ENCODE results near the gene CACNA1B.
"Not testable (repeated sequence)": the region's sequence is repeated elsewhere in the genome, so short reads cannot be mapped to it uniquely, and the experiment has no call there.

Gene CACNA1B

GRCh38 chr9:138019514-138019913 is 141.9 kb downstream of the CACNA1B start:
- FAIRE-seq, result not testable (repeated sequence)

- no peak for FAIRE-seq
Observed at GRCh38 chr9:138020120-138020794, 142.7 kb downstream of the CACNA1B start.

GRCh38 chr9:138020795-138021182 is 143.2 kb downstream of the CACNA1B start:
- FAIRE-seq, result no peak

GRCh38 chr9:138021251-138022056 is 143.9 kb downstream of the CACNA1B start:
- FAIRE-seq, result no peak

GRCh38 chr9:138022121-138022741 is 144.6 kb downstream of the CACNA1B start:
- no peak for FAIRE-seq

GRCh38 chr9:138022756-138023393 is 145.3 kb downstream of the CACNA1B start:
- FAIRE-seq, result no peak

GRCh38 chr9:138023394-138024124 is 146.0 kb downstream of the CACNA1B start:
- FAIRE-seq, result no peak

GRCh38 chr9:138024131-138024530 is 146.5 kb downstream of the CACNA1B start:
- no peak for FAIRE-seq

- no peak for FAIRE-seq
Observed at GRCh38 chr9:138024831-138025291, 147.3 kb downstream of the CACNA1B start.

- no peak for FAIRE-seq
Observed at GRCh38 chr9:138025417-138025816, 147.8 kb downstream of the CACNA1B start.

GRCh38 chr9:138025908-138026307 is 148.3 kb downstream of the CACNA1B start:
- FAIRE-seq, result no peak

GRCh38 chr9:138028596-138028995 is 151.0 kb downstream of the CACNA1B start:
- FAIRE-seq, result no peak

- no peak for FAIRE-seq
Observed at GRCh38 chr9:138031186-138031585, 153.6 kb downstream of the CACNA1B start.

GRCh38 chr9:138033950-138034349 is 156.4 kb downstream of the CACNA1B start:
- no peak for FAIRE-seq

- FAIRE-seq, result no peak
Observed at GRCh38 chr9:138037140-138037539, 159.6 kb downstream of the CACNA1B start.

- no peak for FAIRE-seq
Observed at GRCh38 chr9:138038244-138038671, 160.7 kb downstream of the CACNA1B start.

GRCh38 chr9:138040446-138041430 is 163.2 kb downstream of the CACNA1B start:
- FAIRE-seq, result no peak

- no peak for FAIRE-seq
Observed at GRCh38 chr9:138042146-138042545, 164.6 kb downstream of the CACNA1B start.

- no peak for FAIRE-seq
Observed at GRCh38 chr9:138042640-138043039, 165.1 kb downstream of the CACNA1B start.

- FAIRE-seq, result no peak
Observed at GRCh38 chr9:138043061-138043410, 165.5 kb downstream of the CACNA1B start.

Measured in G401.6 (cell line).